Stimulated activated CD4-positive, alpha-beta T cell treated with anti-CD3 and anti-CD28 coated beads, Interleukin-4, amount 100 ng/mL, for 24 hours (primary cell): ENCODE measurements around the gene ZNF143.

Source experiments
- DNase-seq: peaks from one replicate; pipeline ENCODE4 v3.0.0-alpha.2; 2020

The ZNF143 gene

GRCh38 chr11:9576701-9577381 is 116.0 kb downstream of the ZNF143 start:
- DNase-seq, result no peak

DNA sequence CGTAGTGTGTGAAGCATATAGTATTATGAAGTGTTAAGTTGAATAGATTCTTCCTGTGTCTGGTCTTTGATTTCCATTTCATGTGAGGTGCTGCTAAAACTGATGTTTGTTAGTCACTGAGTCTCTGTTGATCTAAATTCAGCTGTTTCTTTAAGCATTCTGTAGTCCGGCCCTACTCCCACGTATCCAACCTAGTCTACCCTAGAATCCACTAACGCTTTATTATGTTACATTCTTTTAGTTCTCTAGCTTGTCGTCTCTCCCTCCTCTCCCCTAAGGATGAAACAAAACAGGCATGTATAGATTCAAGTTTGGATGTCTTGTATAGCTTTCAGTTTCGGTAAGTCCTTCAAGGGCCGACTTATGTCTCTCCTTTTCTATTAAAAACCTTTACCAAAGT is 116.7 kb downstream of the ZNF143 start:
- DNase-seq, result no peak
